ENCODE data around the gene ABHD12. TPM values are rescaled to one million over a fixed set of nuclear protein-coding genes. Genes with fewer than 3 reads are reported as not detected.

Gene ABHD12
- total RNA-seq, 1 experiment from 2014 or later = 48.3 TPM

- TF ChIP-seq EZH2phosphoT487 (IDR thresholded peaks at IDR 0.05; ENCODE audit: borderline replicate concordance, low read length) (no peak), CTCF (conservative IDR thresholded peaks at IDR 0.05; ENCODE audit: low read depth, low read length) (no peak), EZH2 (IDR thresholded peaks at IDR 0.05; ENCODE audit: low read length, unreplicated experiment) (no peak)
- Histone ChIP-seq H3K4me2 (ENCODE audit: low read length) (peak overlapping the region; percentile 29), H3K9me3 (ENCODE audit: low read length) (no peaks in the 10 kb centered on the region), H3K4me1 (ENCODE audit: insufficient read depth, low read length) (peaks cover 22% of the 10 kb centered on the region), H3K27me3 (ENCODE audit: low read length) (no peaks in the 10 kb centered on the region), H2AFZ (ENCODE audit: low read length) (no peak overlapping the region), H3K27ac (ENCODE audit: low read length) (peak overlapping the region; percentile 45), H3K4me3 (ENCODE audit: low read length) (no peak overlapping the region), H4K20me1 (ENCODE audit: low read length) (no peaks in the 10 kb centered on the region), H3K9ac (ENCODE audit: low read length) (no peak overlapping the region), H3K36me3 (ENCODE audit: low read depth, low read length) (no peaks in the 10 kb centered on the region), H3F3A (ENCODE audit: low read length, unreplicated experiment) (no peaks in the 10 kb centered on the region), H3K9me2 (replicated peaks; ENCODE audit: low read length) (no peaks in the 10 kb centered on the region), H3K79me2 (ENCODE audit: low read length) (no peaks in the 10 kb centered on the region)
- no TSS peak for BruUV-seq (replicated peaks)
- ATAC-seq = peak; percentile 79
- ChIA-PET POLR2A (ENCODE audit: unreplicated experiment) (interaction anchor here (0.6 kb wide), 2 partner anchors 110 to 248 kb away, joined by 4 to 7 read pairs; no protein-coding TSS in a partner anchor), CTCF (interaction anchor here (1.0 kb wide), 1 partner anchor 83 kb away, joined by 4 read pairs; no protein-coding TSS in a partner anchor)
- DNase-seq = peak; percentile 65
- intact Hi-C loops (cut with micrococcal nuclease) = no loop called here
These were observed 75.0 kb downstream of the ABHD12 start for GRCh38 chr20:25315418-25316210.

DNA sequence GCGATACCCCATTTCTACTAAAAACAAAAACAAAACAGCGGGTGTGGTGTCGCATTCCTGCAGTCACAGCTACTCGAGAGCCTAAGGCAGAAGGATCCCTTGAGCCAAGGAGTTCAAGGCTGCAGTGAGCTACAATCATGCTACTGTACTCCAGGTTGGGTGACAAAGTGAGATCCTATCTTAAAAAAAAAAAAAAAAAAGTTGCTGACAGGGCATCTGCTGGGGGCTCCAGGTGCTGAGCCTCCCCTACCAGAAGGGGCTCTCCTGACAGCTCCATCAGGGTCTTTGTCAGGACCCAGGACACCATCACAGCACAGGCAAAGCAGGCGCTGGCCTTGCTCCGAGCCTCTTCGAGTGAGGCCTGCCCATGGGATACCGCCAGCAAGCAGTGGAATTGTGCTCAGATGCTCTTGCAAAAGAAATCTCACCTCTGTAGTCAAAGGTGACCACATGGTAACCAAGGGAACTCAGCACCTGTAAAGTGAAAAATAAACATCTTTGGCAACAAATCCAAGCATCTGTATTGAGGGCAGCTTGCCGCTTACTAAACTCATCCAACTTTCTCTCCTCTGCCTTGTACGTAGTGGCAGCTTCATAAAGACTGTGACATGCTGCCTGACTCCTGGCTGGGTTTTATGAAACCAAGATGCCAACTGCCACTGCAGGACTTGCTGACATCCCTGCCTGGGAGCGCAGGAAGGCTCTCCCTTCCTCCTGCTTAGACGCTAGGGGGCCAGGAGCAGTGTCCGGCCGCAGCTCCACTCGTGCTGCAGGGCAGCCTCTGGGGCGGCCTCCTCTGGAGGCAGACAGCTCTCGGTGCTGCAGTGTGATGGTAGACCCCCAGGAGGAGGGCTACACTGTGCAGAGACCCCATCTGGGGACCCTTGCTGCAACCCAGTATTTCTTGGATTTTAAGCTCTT is 75.9 kb downstream of the ABHD12 start:
- ChIA-PET CTCF (interaction anchor here (0.6 to 1.0 kb wide), 3 partner anchors 22 to 222 kb away, joined by 3 to 4 read pairs (median 3); no protein-coding TSS in a partner anchor), POLR2A (ENCODE audit: unreplicated experiment) (interaction anchor here (0.6 to 0.7 kb wide), 3 partner anchors 26 to 249 kb away, joined by 4 to 13 read pairs (median 7); no protein-coding TSS in a partner anchor)
- no TSS peak for BruUV-seq (replicated peaks)
- no peaks in the 10 kb centered on the region for H3K36me3 ChIP-seq (ENCODE audit: low read depth, low read length)
- no peaks in the 10 kb centered on the region for H3K79me2 ChIP-seq (ENCODE audit: low read length)
- 0 out of 2 replicates have a peak overlapping the region, but pooled peaks have one; percentile 29 for H3K4me2 ChIP-seq (ENCODE audit: low read length)
- no peak overlapping the region for H3K27ac ChIP-seq (ENCODE audit: low read length)
- peaks cover 30% of the 10 kb centered on the region for H3K4me1 ChIP-seq (ENCODE audit: insufficient read depth, low read length)
- H3F3A ChIP-seq (ENCODE audit: low read length, unreplicated experiment) = no peaks in the 10 kb centered on the region
- H3K9ac ChIP-seq (ENCODE audit: low read length) = no peak overlapping the region
- no peak for TF ChIP-seq EZH2phosphoT487 (IDR thresholded peaks at IDR 0.05; ENCODE audit: borderline replicate concordance, low read length)
- TF ChIP-seq EZH2 (IDR thresholded peaks at IDR 0.05; ENCODE audit: low read length, unreplicated experiment) = no peak
- TF ChIP-seq CTCF (conservative IDR thresholded peaks at IDR 0.05; ENCODE audit: low read depth, low read length) = no peak
- no peak overlapping the region for H3K4me3 ChIP-seq (ENCODE audit: low read length)
- no peak for ATAC-seq
- no peaks in the 10 kb centered on the region for H3K9me3 ChIP-seq (ENCODE audit: low read length)
- H3K27me3 ChIP-seq (ENCODE audit: low read length) = no peaks in the 10 kb centered on the region
- intact Hi-C loops (cut with micrococcal nuclease) = loop anchor here (5.0 kb wide), 1 partner anchor 38 kb away; no protein-coding TSS in a partner anchor
- H4K20me1 ChIP-seq (ENCODE audit: low read length) = no peaks in the 10 kb centered on the region
- H2AFZ ChIP-seq (ENCODE audit: low read length) = no peak overlapping the region
- no peak for DNase-seq
- H3K9me2 ChIP-seq (replicated peaks; ENCODE audit: low read length) = no peaks in the 10 kb centered on the region

Measured in PC-3 (cell line).